ENCODE results near the gene SLC5A6.

DNA sequence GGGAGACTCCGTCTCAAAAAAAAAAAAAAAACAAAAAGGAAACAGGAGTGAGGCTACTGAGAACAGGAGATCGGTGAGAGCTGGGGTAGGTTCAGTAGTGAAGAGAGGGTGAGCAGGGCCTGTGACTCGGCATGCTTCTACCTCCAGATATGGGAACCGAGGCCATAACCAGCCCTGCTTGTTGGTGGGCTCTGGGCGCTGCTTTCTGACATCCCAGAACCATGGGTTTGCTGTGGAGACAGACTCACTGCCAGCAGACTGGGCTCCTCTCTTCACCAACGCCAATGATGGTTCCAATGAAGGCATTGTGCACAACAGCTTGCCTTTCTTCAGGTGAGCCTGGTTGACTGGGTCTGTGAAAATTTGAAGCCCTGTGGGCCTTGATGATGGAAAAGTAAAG, 11.3 kb upstream of the SLC5A6 start:
- TF ChIP-seq, protein P1, sequence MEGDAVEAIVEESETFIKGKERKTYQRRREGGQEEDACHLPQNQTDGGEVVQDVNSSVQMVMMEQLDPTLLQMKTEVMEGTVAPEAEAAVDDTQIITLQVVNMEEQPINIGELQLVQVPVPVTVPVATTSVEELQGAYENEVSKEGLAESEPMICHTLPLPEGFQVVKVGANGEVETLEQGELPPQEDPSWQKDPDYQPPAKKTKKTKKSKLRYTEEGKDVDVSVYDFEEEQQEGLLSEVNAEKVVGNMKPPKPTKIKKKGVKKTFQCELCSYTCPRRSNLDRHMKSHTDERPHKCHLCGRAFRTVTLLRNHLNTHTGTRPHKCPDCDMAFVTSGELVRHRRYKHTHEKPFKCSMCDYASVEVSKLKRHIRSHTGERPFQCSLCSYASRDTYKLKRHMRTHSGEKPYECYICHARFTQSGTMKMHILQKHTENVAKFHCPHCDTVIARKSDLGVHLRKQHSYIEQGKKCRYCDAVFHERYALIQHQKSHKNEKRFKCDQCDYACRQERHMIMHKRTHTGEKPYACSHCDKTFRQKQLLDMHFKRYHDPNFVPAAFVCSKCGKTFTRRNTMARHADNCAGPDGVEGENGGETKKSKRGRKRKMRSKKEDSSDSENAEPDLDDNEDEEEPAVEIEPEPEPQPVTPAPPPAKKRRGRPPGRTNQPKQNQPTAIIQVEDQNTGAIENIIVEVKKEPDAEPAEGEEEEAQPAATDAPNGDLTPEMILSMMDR (IDR thresholded peaks at IDR 0.05; ENCODE audit: low read depth, low read length): no peak
- TF ChIP-seq, protein P2, sequence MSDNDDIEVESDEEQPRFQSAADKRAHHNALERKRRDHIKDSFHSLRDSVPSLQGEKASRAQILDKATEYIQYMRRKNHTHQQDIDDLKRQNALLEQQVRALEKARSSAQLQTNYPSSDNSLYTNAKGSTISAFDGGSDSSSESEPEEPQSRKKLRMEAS (IDR thresholded peaks at IDR 0.05; ENCODE audit: low read depth, low read length): no peak
- TF ChIP-seq POLR2A (IDR thresholded peaks at IDR 0.05; ENCODE audit: extremely low read depth, insufficient read length): no peak

Measured in NB4 (cell line).